Adrenal gland (tissue), 12 donors: ENCODE measurements around the gene B3GALNT2. TPM values are rescaled to one million over a fixed set of nuclear protein-coding genes. Genes with fewer than 3 reads are reported as not detected.
A peak's percentile ranks its signal among the peaks of the same experiment; 100 is the strongest.

ENCODE experiments used
- DNase-seq, 7 donors: peaks; one replicate each; pipeline ENCODE4 v3.0.0-alpha.2; 2019 to 2020
- H3K27ac ChIP-seq, 5 donors: fragments of 200-600 bp; sonication (generic) in 4 of 5; 1 replicate in 3 of 5; 2 replicates in 2 of 5; pipeline versions ENCODE4 v1.5.1 to v1.8.0; 2016 to 2020; ENCODE audit warnings: mild to moderate bottlenecking in 1 of 5
- H3K27me3 ChIP-seq: fragments of 200-600 bp; 2 replicates; pipeline ENCODE4 v1.8.0; 2021
- H3K36me3 ChIP-seq, 2 donors: fragments of 200-600 bp; replicated peaks in 1 of 2; 1 replicate in 1 of 2; 2 replicates in 1 of 2; pipeline versions ENCODE4 v1.5.1 to v1.8.0; 2018 to 2022
- H3K4me1 ChIP-seq, 2 donors: fragments of 200-600 bp; replicated peaks in 1 of 2; 1 replicate in 1 of 2; 2 replicates in 1 of 2; pipeline versions ENCODE4 v1.5.1 to v1.8.0; 2018 to 2021
- H3K4me3 ChIP-seq, 4 donors: fragments of 200-600 bp; sonication (generic) in 3 of 4; one replicate each; pipeline ENCODE4 v1.5.1; 2016 to 2018
- H3K9me3 ChIP-seq, 3 donors: fragments of 200-600 bp; sonication (generic) in 1 of 3; replicated peaks in 1 of 3; 1 replicate in 2 of 3; 2 replicates in 1 of 3; pipeline versions ENCODE4 v1.5.1 to v1.8.0; 2016 to 2021
- CTCF ChIP-seq, 6 experiments: fragments of 450-650 bp in 4 of 6; fragments of 200-600 bp in 2 of 6; sonication (generic) in 1 of 6; IDR thresholded peaks; 1 replicate in 5 of 6; 2 replicates in 1 of 6; pipeline versions ENCODE4 v1.5.1 to v1.8.0; 2016 to 2021; ENCODE audit warnings: antibody characterized with exemption in 6 of 6, mild to moderate bottlenecking in 2 of 6, moderate library complexity in 1 of 6
- POLR2A ChIP-seq, 2 donors: fragments of 450-650 bp; IDR thresholded peaks; one replicate each; pipeline ENCODE4 v1.6.1; 2017; ENCODE audit warnings: antibody characterized with exemption in 2 of 2, mild to moderate bottlenecking in 2 of 2, moderate library complexity in 1 of 2
- WGBS, 4 donors: extraction: QIAGEN DNeasy Blood & Tissue Kit in 2 of 4; methylation state at CpG; one replicate each; pipeline versions ENCODE4 v1.1.5 to v1.1.7; 2013 to 2017; 5-methylcytosine and 5-hydroxymethylcytosine counted together
- intact Hi-C, 2 donors: fragments of 100-400 bp; cut with DNase I; formaldehyde crosslinking; loops; one replicate each; pipeline versions ENCODE4 v1.14.1 to v1.15.0; 2022 to 2023
- polyA plus RNA-seq, 3 donors: library from polyadenylated mRNA; stranded (reverse); fragments of 200-250 nt in 2 of 3; fragments of 350-450 nt in 1 of 3; fragmentation: Illumina TruSeq in 1 of 3; extraction: RNeasy Lipid Tissue Mini Kit (QIAGEN cat#74804) in 1 of 3; gene quantifications; one replicate each; pipeline ENCODE4 v1.2.3, GENCODE V29; 2013 to 2014
- total RNA-seq, 9 donors: library from RNA; depleted of rRNA in 4 of 9; stranded (reverse); fragments of >200 nt in 4 of 9; fragments of 120-200 nt in 1 of 9; fragmentation: NEBNext Ultra II Directional in 1 of 9; extraction: Animal tissue kit (Norgen Biotek cat#: 25700) in 1 of 9; gene quantifications; one replicate each; pipeline versions ENCODE4 v1.1.0 to v1.2.4, GENCODE V29; 2013 to 2023
- donor health status: healthy with polysubstance abuse.
- donor health status: Bipolar disorder and iron deficiency.
- donor health status: DM: yes; HTN: yes; CAD: no.
- donor health status: DM: no; HTN: no; CAD: no.
- donor health status: DM: no; HTN: no; CAD: no.
- donor health status: DM: yes; HTN: yes; CAD: no.

B3GALNT2 gene
- total and polyA plus RNA-seq, 12 donors: 2.7 to 66.2 (median 22.9) TPM

GRCh38 chr1:235450886-235451483, 53.3 kb downstream of the B3GALNT2 start:
- H3K4me3 ChIP-seq: no peak overlapping the region
- H3K27me3 ChIP-seq: no peaks in the 10 kb centered on the region
- intact Hi-C loops: no loop called here
- no peak for TF ChIP-seq POLR2A (IDR thresholded peaks at IDR 0.05)
- no peak for TF ChIP-seq CTCF (IDR thresholded peaks at IDR 0.05)
- peaks cover 0 to 33% of the 10 kb centered on the region in 2 donors for H3K36me3 ChIP-seq
- DNase-seq: peak in 6 of 7 donors; percentile 48 to 68 (median 60)
- WGBS, 4 donors: 36 to 48% (median 41%) methylated on average over 2 of the region's 2 CpGs
- H3K9me3 ChIP-seq: no peaks in the 10 kb centered on the region
- peaks cover 3 to 7% of the 10 kb centered on the region in 2 donors for H3K4me1 ChIP-seq
- H3K27ac ChIP-seq: peak overlapping the region in 3 of 5 donors; percentile 13 to 56 (median 53)

GRCh38 chr1:235450433-235450832, 53.8 kb downstream of the B3GALNT2 start:
- TF ChIP-seq POLR2A (IDR thresholded peaks at IDR 0.05): no peak
- no peak for TF ChIP-seq CTCF (IDR thresholded peaks at IDR 0.05)
- peaks cover 3 to 7% of the 10 kb centered on the region in 2 donors for H3K4me1 ChIP-seq
- H3K4me3 ChIP-seq: no peak overlapping the region
- H3K27ac ChIP-seq: peak overlapping the region in 4 of 5 donors; percentile 13 to 56 (median 36)
- H3K27me3 ChIP-seq: no peaks in the 10 kb centered on the region
- peaks cover 0 to 39% of the 10 kb centered on the region in 2 donors for H3K36me3 ChIP-seq
- DNase-seq: no peak
- intact Hi-C loops: no loop called here
- no peaks in the 10 kb centered on the region for H3K9me3 ChIP-seq
- WGBS, 4 donors: 62 to 83% (median 74%) methylated on average over 5 of the region's 5 CpGs

- intact Hi-C loops: no loop called here
- Histone ChIP-seq H3K36me3 (peaks cover 0 to 56% of the 10 kb centered on the region in 2 donors), H3K9me3 (no peaks in the 10 kb centered on the region), H3K4me3 (no peak overlapping the region), H3K4me1 (peaks cover 3 to 7% of the 10 kb centered on the region in 2 donors), H3K27ac (no peak overlapping the region), H3K27me3 (no peaks in the 10 kb centered on the region)
- DNase-seq: no peak
- TF ChIP-seq POLR2A (IDR thresholded peaks at IDR 0.05) (no peak), CTCF (IDR thresholded peaks at IDR 0.05) (no peak)
- 87 to 94% (median 89%) methylated on average over 7 of the region's 7 CpGs for WGBS, 4 donors
These were observed 55.6 kb downstream of the B3GALNT2 start for GRCh38 chr1:235448616-235449015.

GRCh38 chr1:235442788-235443429, 61.3 kb downstream of the B3GALNT2 start:
- Histone ChIP-seq H3K27ac (peak overlapping the region in 2 of 5 donors; percentile 3), H3K9me3 (no peaks in the 10 kb centered on the region), H3K4me3 (no peak overlapping the region), H3K27me3 (no peaks in the 10 kb centered on the region), H3K4me1 (peaks cover 0 to 5% of the 10 kb centered on the region in 2 donors), H3K36me3 (peaks cover 0 to 70% of the 10 kb centered on the region in 2 donors)
- peak in 1 of 7 donors; percentile 29 for DNase-seq
- intact Hi-C loops: no loop called here
- TF ChIP-seq POLR2A (IDR thresholded peaks at IDR 0.05) (no peak), CTCF (IDR thresholded peaks at IDR 0.05) (no peak)
- WGBS, 4 donors: 80 to 85% (median 82%) methylated on average over 9 of the region's 9 CpGs
